Endodermal cell (in vitro differentiated cells): ENCODE results near the gene EHD4. TPM values are rescaled to one million over a fixed set of nuclear protein-coding genes. Genes with fewer than 3 reads are reported as not detected.

ENCODE experiments used
- DNase-seq: peaks from one replicate; pipeline ENCODE4 v3.0.0-alpha.2; 2017
- H3K27ac ChIP-seq: 2 replicates; pipeline ENCODE4 v1.5.1; 2013; ENCODE audit warnings: mild to moderate bottlenecking, low read depth, low read length, moderate library complexity
- H3K27me3 ChIP-seq: 2 replicates; pipeline ENCODE4 v1.6.1; 2013; ENCODE audit warnings: mild to moderate bottlenecking, low read length, moderate library complexity; ENCODE audit not compliant: insufficient read depth, control insufficient read depth, poor library complexity, severe bottlenecking
- H3K36me3 ChIP-seq: 2 replicates; pipeline ENCODE4 v1.7.0; 2013; ENCODE audit warnings: mild to moderate bottlenecking, low read length, moderate library complexity; ENCODE audit not compliant: control insufficient read depth, insufficient read depth
- H3K4me1 ChIP-seq: one replicate; pipeline ENCODE4 v1.7.0; 2013; ENCODE audit warnings: low read length; ENCODE audit not compliant: control insufficient read depth, insufficient read depth
- H3K4me3 ChIP-seq: 2 replicates; pipeline ENCODE4 v1.5.1; 2013; ENCODE audit warnings: mild to moderate bottlenecking, low read length, moderate library complexity
- H3K9ac ChIP-seq: 2 replicates; pipeline ENCODE4 v1.6.1; 2013; ENCODE audit warnings: mild to moderate bottlenecking, low read length, moderate library complexity; ENCODE audit not compliant: poor library complexity, severe bottlenecking; ENCODE audit errors: extremely low read depth
- H3K9me3 ChIP-seq: 2 replicates; pipeline ENCODE4 v1.6.1; 2013; ENCODE audit warnings: mild to moderate bottlenecking, low read length, moderate library complexity; ENCODE audit not compliant: control insufficient read depth
- H3K27ac Mint-ChIP-seq: 2 replicates; pipeline ENCODE4 v1.8.0; 2020; ENCODE audit warnings: mixed read lengths
- H3K27me3 Mint-ChIP-seq: 2 replicates; pipeline ENCODE4 v1.8.0; 2021; ENCODE audit warnings: mild to moderate bottlenecking, mixed read lengths; ENCODE audit not compliant: insufficient read depth
- H3K36me3 Mint-ChIP-seq: 2 replicates; pipeline ENCODE4 v1.8.0; 2020; ENCODE audit warnings: low read depth, mixed read lengths
- H3K4me1 Mint-ChIP-seq: 2 replicates; pipeline ENCODE4 v1.8.0; 2020; ENCODE audit warnings: mixed read lengths
- H3K4me3 Mint-ChIP-seq: 2 replicates; pipeline ENCODE4 v1.8.0; 2020; ENCODE audit warnings: mild to moderate bottlenecking, moderate library complexity, mixed read lengths
- H3K9me3 Mint-ChIP-seq: 2 replicates; pipeline ENCODE4 v1.8.0; 2020; ENCODE audit warnings: mild to moderate bottlenecking, mixed read lengths
- CTCF ChIP-seq: fragments of 200-600 bp; sonication (generic); conservative IDR thresholded peaks from 2 replicates; pipeline ENCODE4 v1.5.0; 2021; ENCODE audit warnings: antibody characterized with exemption, mild to moderate bottlenecking
- WGBS, 2 experiments: methylation state at CpG; one replicate each; pipeline versions ENCODE4 v1.1.5 to v1.1.7; 2013; ENCODE audit warnings: missing lambda C conversion rate in 2 of 2, mixed read lengths in 1 of 2; ENCODE audit not compliant: insufficient coverage in 1 of 2, insufficient read length in 1 of 2; 5-methylcytosine and 5-hydroxymethylcytosine counted together
- total RNA-seq, 2 donors: library from RNA; stranded (reverse); fragmentation: NEBNext Ultra II Directional in 1 of 2; extraction: Animal tissue kit (Norgen Biotek cat#: 25700) in 1 of 2; gene quantifications; 2 replicates in 1 of 2; 3 replicates in 1 of 2; pipeline ENCODE4 v1.2.1, GENCODE V29; 2021

The EHD4 gene
- total RNA-seq, 2 donors from 2014 or later, result 16.9 to 17.3 TPM

- Histone ChIP-seq H3K4me1 (peaks cover 7% of the 10 kb centered on the region), H3K9me3 (no peaks in the 10 kb centered on the region), H3K36me3 (no peaks in the 10 kb centered on the region), H3K27me3 (no peaks in the 10 kb centered on the region), H3K9ac (no peak overlapping the region), H3K27ac (no peak overlapping the region), H3K4me3 (no peak overlapping the region)
- WGBS, 2 experiments, result 82 to 87% methylated on average over 3 to 5 of the region's 5 CpGs
- Mint-ChIP-seq H3K36me3 (no peaks in the 10 kb centered on the region), H3K27ac (no peak overlapping the region), H3K4me3 (no peak overlapping the region), H3K4me1 (peaks cover 12% of the 10 kb centered on the region), H3K27me3 (no peaks in the 10 kb centered on the region), H3K9me3 (no peaks in the 10 kb centered on the region)
- no peak for DNase-seq
- no peak for TF ChIP-seq CTCF
Observed at GRCh38 chr15:41994171-41994650, 21.9 kb upstream of the EHD4 start.

GRCh38 chr15:41993472-41994170, 21.3 kb upstream of the EHD4 start:
- H3K9me3 ChIP-seq, result no peaks in the 10 kb centered on the region
- H3K4me3 ChIP-seq, result no peak overlapping the region
- DNase-seq, result no peak
- no peaks in the 10 kb centered on the region for H3K36me3 ChIP-seq
- Mint-ChIP-seq H3K4me1 (peaks cover 12% of the 10 kb centered on the region), H3K9me3 (no peaks in the 10 kb centered on the region), H3K36me3 (no peaks in the 10 kb centered on the region), H3K27ac (no peak overlapping the region), H3K27me3 (no peaks in the 10 kb centered on the region), H3K4me3 (no peak overlapping the region)
- peaks cover 7% of the 10 kb centered on the region for H3K4me1 ChIP-seq
- 92 to 100% methylated on average over 5 to 11 of the region's 11 CpGs for WGBS, 2 experiments
- no peak for TF ChIP-seq CTCF
- H3K9ac ChIP-seq, result no peak overlapping the region
- H3K27ac ChIP-seq, result no peak overlapping the region
- H3K27me3 ChIP-seq, result no peaks in the 10 kb centered on the region

- WGBS, 2 experiments, result 95 to 97% methylated on average over 4 to 7 of the region's 7 CpGs
- H3K9me3 Mint-ChIP-seq, result no peaks in the 10 kb centered on the region
- no peak overlapping the region for H3K9ac ChIP-seq
- TF ChIP-seq CTCF, result no peak
- no peaks in the 10 kb centered on the region for H3K9me3 ChIP-seq
- H3K4me1 Mint-ChIP-seq, result peaks cover 12% of the 10 kb centered on the region
- DNase-seq, result no peak
- H3K36me3 ChIP-seq, result no peaks in the 10 kb centered on the region
- no peak overlapping the region for H3K4me3 Mint-ChIP-seq
- H3K4me1 ChIP-seq, result peaks cover 7% of the 10 kb centered on the region
- no peaks in the 10 kb centered on the region for H3K27me3 Mint-ChIP-seq
- no peak overlapping the region for H3K27ac Mint-ChIP-seq
- H3K4me3 ChIP-seq, result no peak overlapping the region
- H3K27me3 ChIP-seq, result no peaks in the 10 kb centered on the region
- H3K36me3 Mint-ChIP-seq, result no peaks in the 10 kb centered on the region
- H3K27ac ChIP-seq, result no peak overlapping the region
Observed at GRCh38 chr15:41992803-41993190, 20.4 kb upstream of the EHD4 start.
